ENCODE measurements around the gene POMC.
A peak's percentile ranks its signal among the peaks of the same experiment; 100 is the strongest.
"Not testable (repeated sequence)": the region's sequence is repeated elsewhere in the genome, so short reads cannot be mapped to it uniquely, and the experiment has no call there.

The POMC gene

GRCh38 chr2:25176541-25177181, 8.3 kb upstream of the POMC start:
- DNase-seq (ENCODE audit: low read depth) = no peak

DNA sequence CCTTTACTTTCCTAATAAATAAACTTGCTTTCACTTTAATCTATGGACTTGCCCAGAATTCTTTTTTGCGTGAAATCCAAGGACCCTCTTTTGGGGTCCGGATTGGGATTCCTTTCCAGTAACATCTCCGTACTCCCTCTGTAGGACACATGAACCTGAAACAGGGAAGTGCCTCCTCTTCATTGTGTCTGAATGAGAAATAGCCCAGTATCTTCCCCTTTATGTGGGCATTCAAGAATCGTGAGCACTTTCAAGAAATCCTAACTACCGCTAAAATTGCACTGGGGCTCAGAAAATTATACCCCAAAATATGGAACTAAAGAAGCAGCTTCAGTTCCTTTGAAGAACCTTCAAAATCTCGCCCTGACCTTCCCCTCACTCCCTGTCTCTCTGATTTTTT, 7.8 kb upstream of the POMC start:
- no peak for DNase-seq (ENCODE audit: low read depth)

DNA sequence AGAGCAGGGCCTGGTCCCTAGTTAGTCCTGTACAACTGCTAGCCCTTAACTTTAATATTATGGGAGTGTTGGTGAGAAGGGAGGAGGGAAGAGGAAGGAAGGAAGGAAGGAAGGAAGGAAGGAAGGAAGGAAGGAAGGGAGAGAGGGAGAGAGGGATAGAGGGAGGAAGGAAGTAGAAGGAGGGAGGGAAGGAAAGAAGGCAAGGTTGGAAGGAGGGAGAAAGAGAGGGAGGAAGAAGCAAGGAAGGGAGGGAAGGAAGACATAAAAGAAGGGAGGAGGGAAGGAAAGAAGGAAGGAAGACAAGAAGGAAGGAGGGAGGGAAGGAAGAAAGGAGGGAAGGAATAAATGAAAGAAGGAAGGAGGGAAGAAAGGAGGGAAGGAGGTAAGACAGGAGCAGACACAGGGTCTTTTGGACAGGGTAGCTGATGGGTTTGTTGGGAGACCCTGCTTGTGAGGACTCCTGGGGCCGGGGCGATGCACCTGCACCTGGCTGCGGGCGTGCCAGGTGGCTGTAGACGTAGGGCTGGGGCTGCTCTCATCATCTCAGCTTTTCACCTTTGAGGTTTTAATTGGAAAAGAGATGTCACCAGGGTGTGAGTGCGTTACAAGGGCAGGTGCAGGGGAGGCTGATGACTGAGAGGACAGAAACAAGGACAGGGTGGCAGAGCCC, 5.9 kb upstream of the POMC start:
- DNase-seq (ENCODE audit: low read depth) = no peak

- DNase-seq (ENCODE audit: low read depth) = no peak
Measured at GRCh38 chr2:25173719-25174118, 5.3 kb upstream of the POMC start.

- DNase-seq (ENCODE audit: low read depth) = no peak
Measured at GRCh38 chr2:25170888-25171287, 2.5 kb upstream of the POMC start.

GRCh38 chr2:25169073-25169470, 692 bp upstream of the POMC start:
- DNase-seq (ENCODE audit: low read depth) = no peak

DNA sequence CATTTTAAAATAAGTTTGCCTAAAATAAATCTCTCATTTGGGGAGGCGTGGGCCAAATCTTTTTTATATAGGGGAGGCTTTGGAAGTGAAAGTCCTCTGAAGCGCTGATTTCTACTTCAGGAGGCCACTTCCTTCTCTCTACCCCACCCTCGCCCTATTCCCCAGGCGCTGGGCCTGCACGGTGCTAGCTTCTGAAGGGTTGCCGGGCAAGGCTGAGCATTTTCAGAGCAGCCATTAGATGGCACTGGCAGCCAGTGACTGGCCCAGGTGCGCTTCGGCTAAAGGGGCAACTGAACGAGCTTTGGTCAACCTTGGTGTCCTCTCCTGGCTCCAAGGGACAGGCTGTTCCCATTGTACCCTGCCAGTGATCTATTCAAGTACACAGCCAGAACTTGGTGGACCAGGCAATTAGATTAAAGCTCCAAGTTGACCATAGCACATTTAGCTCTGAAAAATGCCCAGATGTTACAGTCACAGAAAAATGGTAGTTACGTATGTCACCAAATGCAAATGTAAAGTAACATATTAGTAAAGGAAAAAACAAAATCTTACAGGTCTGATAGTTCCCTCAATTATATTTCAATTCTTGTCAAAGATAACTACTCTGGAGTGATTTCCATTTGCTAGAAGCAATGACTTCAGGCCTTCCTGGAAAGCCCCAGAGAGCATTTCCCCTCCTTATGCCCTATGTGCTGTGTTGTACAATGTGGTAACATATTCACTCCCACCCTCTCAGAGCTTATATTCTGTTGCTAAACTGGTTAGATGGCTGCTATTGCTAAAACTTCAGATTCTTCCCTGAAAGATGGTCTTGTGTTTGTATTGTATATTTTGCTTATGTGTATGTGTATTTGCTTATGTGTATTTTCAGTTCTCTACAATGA, 2.1 kb downstream of the POMC start:
- peak; percentile 6 for DNase-seq (ENCODE audit: low read depth)

- no peak for DNase-seq (ENCODE audit: low read depth)
Measured at GRCh38 chr2:25164561-25164960, 3.8 kb downstream of the POMC start.

DNA sequence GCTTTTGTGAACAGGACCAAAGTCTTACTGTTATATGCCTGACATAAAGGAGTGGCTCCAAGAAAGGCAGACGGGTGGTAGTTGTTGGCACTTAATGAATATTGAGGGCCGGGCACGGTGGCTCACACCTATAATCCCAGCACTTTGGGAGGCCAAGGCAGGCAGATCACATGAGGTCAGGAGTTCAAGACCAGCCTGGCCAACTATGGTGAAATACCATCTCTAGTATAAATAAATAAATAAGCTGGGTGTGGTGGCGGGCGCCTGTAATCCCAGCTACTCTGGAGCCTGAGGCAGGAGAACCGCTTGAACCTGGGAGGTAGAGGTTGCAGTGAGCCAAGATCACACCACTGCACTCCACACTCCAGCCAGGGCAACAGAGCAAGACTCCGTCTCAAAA, 6.3 kb downstream of the POMC start:
- DNase-seq (ENCODE audit: low read depth) = not testable (repeated sequence)

- DNase-seq (ENCODE audit: low read depth) = peak; percentile 30
Measured at GRCh38 chr2:25161055-25161781, 7.2 kb downstream of the POMC start.

- no peak for DNase-seq (ENCODE audit: low read depth)
Measured at GRCh38 chr2:25160376-25160775, 8.0 kb downstream of the POMC start.

DNA sequence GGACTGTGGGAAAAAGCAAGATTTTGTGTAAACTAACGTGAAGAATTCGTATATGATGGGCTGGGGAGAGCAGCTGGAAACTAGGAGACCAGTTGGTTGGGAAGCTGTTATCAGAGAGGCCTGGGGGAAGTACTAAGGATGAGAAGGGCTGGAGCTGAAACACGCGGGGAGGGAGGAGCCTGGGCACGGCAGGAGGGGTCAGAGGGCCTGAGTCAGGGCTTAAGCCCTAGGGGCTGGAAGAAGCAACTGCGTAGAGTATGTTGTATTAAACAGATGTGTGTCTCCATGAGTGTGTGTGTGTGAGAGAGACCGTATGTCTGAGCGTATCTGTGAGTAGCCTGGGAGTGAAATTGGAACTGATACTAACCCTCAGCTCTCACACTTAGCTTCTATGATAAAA, 8.4 kb downstream of the POMC start:
- peak; percentile 16 for DNase-seq (ENCODE audit: low read depth)

- DNase-seq (ENCODE audit: low read depth) = no peak
Measured at GRCh38 chr2:25158096-25158852, 10.1 kb downstream of the POMC start.

- no peak for DNase-seq (ENCODE audit: low read depth)
Measured at GRCh38 chr2:25155401-25155800, 13.0 kb downstream of the POMC start.

GRCh38 chr2:25151718-25152117, 16.7 kb downstream of the POMC start:
- no peak for DNase-seq (ENCODE audit: low read depth)

- DNase-seq (ENCODE audit: low read depth) = not testable (repeated sequence)
Measured at GRCh38 chr2:25150993-25151392, 17.4 kb downstream of the POMC start.

GRCh38 chr2:25149646-25150045, 18.7 kb downstream of the POMC start:
- DNase-seq (ENCODE audit: low read depth) = no peak

DNA sequence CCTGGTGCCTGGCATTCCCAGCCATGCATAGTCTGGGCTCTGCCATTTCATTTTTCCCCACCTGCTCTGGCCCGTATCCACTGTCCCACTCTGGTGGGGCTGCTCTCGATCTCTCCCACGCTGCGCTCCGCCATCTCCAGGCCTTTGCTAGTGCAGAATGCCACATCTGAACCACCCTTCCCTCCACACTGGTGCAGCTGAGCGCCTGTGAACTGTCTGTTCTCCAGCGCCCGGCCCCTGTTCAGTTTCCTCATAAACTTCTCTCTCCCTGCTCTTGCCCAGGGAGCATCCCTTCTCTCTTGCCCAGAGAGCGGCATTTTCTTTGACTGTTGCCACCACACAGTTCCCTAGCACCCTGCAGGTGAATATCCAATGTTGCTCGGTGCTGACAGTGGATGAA, 21.5 kb downstream of the POMC start:
- no peak for DNase-seq (ENCODE audit: low read depth)

DNA sequence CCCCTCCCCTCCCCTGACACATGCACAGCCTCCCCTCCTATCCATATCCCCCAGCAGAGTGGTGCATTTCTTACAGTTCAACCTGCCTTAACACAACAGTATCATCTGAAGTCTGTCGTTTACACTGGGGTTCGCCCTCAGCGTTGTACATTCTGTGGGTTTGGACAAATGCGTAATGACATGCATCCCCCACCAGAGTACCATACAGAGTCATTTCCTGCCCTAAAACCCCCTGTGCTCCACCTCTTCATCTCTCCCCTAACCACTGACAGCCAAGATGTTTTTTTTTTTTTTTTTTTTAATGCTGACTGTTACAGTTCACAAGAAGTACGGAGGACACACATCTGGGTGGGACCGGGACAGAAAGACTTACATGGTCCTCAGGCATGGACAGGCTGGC, 22.6 kb downstream of the POMC start:
- DNase-seq (ENCODE audit: low read depth) = no peak

GRCh38 chr2:25141120-25141519, 27.3 kb downstream of the POMC start:
- DNase-seq (ENCODE audit: low read depth) = no peak

DNA sequence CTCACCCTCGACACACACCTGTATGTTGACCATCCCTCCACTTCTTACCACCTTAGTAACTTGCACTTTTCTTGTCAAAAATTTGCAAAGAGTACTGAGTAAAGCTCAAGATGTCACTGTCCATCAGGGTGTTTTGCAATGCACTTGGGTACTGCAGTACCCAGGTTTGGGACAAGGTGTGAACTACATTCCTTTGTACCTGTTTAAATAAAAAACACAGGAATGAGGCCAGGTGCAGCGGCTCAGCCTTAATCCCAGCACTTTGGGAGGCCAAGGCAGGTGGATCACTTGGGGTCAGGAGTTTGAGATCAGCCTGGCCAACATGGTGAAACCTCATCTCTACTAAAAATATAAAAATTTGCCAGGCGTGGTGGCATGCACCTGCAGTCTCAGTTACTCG, 27.8 kb downstream of the POMC start:
- DNase-seq (ENCODE audit: low read depth) = not testable (repeated sequence)

GRCh38 chr2:25132693-25133092, 35.7 kb downstream of the POMC start:
- no peak for DNase-seq (ENCODE audit: low read depth)

All from iris pigment epithelial cell (primary cell).